Subcutaneous adipose tissue (tissue), 4 donors: Measurements from ENCODE around the gene SNX32. TPM values are rescaled to one million over a fixed set of nuclear protein-coding genes. Genes with fewer than 3 reads are reported as not detected.

Source experiments
- CTCF ChIP-seq: fragments of 450-650 bp; IDR thresholded peaks from one replicate; pipeline ENCODE4 v1.5.1; 2016; ENCODE audit warnings: low read depth, mild to moderate bottlenecking, control low read depth, antibody characterized with exemption, moderate library complexity
- total RNA-seq, 4 donors: library from RNA; depleted of rRNA; stranded (reverse); fragments of >200 nt; gene quantifications; one replicate each; pipeline ENCODE4 v1.1.0, GENCODE V29; 2016

SNX32 gene
- total RNA-seq, 4 donors from 2014 or later, result 0.85 TPM; not detected in 3

GRCh38 chr11:65864706-65865471, 31.1 kb downstream of the SNX32 start:
- no peak for TF ChIP-seq CTCF

GRCh38 chr11:65865550-65866172, 31.9 kb downstream of the SNX32 start:
- TF ChIP-seq CTCF, result no peak

GRCh38 chr11:65866509-65867283, 32.9 kb downstream of the SNX32 start:
- TF ChIP-seq CTCF, result no peak

GRCh38 chr11:65867284-65868071, 33.7 kb downstream of the SNX32 start:
- TF ChIP-seq CTCF, result no peak

GRCh38 chr11:65868076-65868667, 34.4 kb downstream of the SNX32 start:
- no peak for TF ChIP-seq CTCF

GRCh38 chr11:65868907-65869306, 35.1 kb downstream of the SNX32 start:
- no peak for TF ChIP-seq CTCF
